Liver (tissue), 9 donors: Measurements from ENCODE around the gene NDUFS6. TPM values are rescaled to one million over a fixed set of nuclear protein-coding genes. Genes with fewer than 3 reads are reported as not detected.

Experiments
- DNase-seq: peaks from one replicate; pipeline ENCODE4 v3.0.0-alpha.2; 2017; ENCODE audit warnings: low spot score
- H3K27ac ChIP-seq, 2 donors: one replicate each; pipeline ENCODE4 v1.7.0; 2013; ENCODE audit warnings: inconsistent platforms in 2 of 2, low read length in 2 of 2, control low read depth in 1 of 2, low read depth in 1 of 2, mild to moderate bottlenecking in 1 of 2
- H3K27me3 ChIP-seq, 4 donors: one replicate each; pipeline versions ENCODE4 v1.6.1 to v1.7.0; 2013; ENCODE audit warnings: low read length in 3 of 4, inconsistent platforms in 1 of 4, mild to moderate bottlenecking in 1 of 4, moderate library complexity in 1 of 4; ENCODE audit not compliant: control insufficient read depth in 4 of 4, insufficient read depth in 4 of 4
- H3K36me3 ChIP-seq, 4 donors: one replicate each; pipeline versions ENCODE4 v1.6.1 to v1.7.0; 2013; ENCODE audit warnings: low read length in 3 of 4, mild to moderate bottlenecking in 3 of 4, low read depth in 1 of 4, moderate library complexity in 1 of 4; ENCODE audit not compliant: control insufficient read depth in 4 of 4, insufficient read depth in 3 of 4
- H3K4me1 ChIP-seq, 4 donors: one replicate each; pipeline versions ENCODE4 v1.6.1 to v1.7.0; 2013; ENCODE audit warnings: low read length in 3 of 4, mild to moderate bottlenecking in 3 of 4, moderate library complexity in 1 of 4; ENCODE audit not compliant: control insufficient read depth in 4 of 4, insufficient read depth in 4 of 4
- H3K4me3 ChIP-seq, 3 donors: one replicate each; pipeline versions ENCODE4 v1.6.1 to v1.7.0; 2013; ENCODE audit warnings: low read length in 3 of 3, control low read depth in 1 of 3, low read depth in 1 of 3, mild to moderate bottlenecking in 1 of 3
- H3K9ac ChIP-seq, 2 donors: one replicate each; pipeline ENCODE4 v1.7.0; 2013; ENCODE audit warnings: low read length in 2 of 2, mild to moderate bottlenecking in 2 of 2, moderate library complexity in 2 of 2, control low read depth in 1 of 2, low read depth in 1 of 2
- H3K9me3 ChIP-seq, 4 donors: one replicate each; pipeline versions ENCODE4 v1.6.1 to v1.7.0; 2013; ENCODE audit warnings: low read length in 3 of 4; ENCODE audit not compliant: control insufficient read depth in 4 of 4
- EGR1 ChIP-seq, 2 donors: IDR thresholded peaks; 2 replicates each; pipeline ENCODE4 v1.6.1; 2016 to 2018; ENCODE audit warnings: antibody characterized with exemption in 2 of 2, low read depth in 2 of 2
- FOXA1 ChIP-seq: IDR thresholded peaks from 2 replicates; pipeline ENCODE4 v1.6.1; 2016; ENCODE audit warnings: antibody characterized with exemption
- FOXA2 ChIP-seq: IDR thresholded peaks from 2 replicates; pipeline ENCODE4 v1.6.1; 2016; ENCODE audit warnings: antibody characterized with exemption
- GABPA ChIP-seq, 2 donors: IDR thresholded peaks in 1 of 2; conservative IDR thresholded peaks in 1 of 2; 2 replicates each; pipeline ENCODE4 v1.6.1; 2016; ENCODE audit warnings: antibody characterized with exemption in 2 of 2, mild to moderate bottlenecking in 1 of 2, moderate library complexity in 1 of 2
- JUND ChIP-seq, 2 donors: IDR thresholded peaks; 2 replicates each; pipeline ENCODE4 v1.6.1; 2016; ENCODE audit warnings: antibody characterized with exemption in 2 of 2
- RXRA ChIP-seq, 2 donors: IDR thresholded peaks; 2 replicates each; pipeline ENCODE4 v1.6.1; 2017 to 2018; ENCODE audit warnings: antibody characterized with exemption in 2 of 2, mild to moderate bottlenecking in 1 of 2
- SP1 ChIP-seq: IDR thresholded peaks from 2 replicates; pipeline ENCODE4 v1.6.1; 2018; ENCODE audit warnings: antibody characterized with exemption, mild to moderate bottlenecking
- TAF1 ChIP-seq: conservative IDR thresholded peaks from 2 replicates; pipeline ENCODE4 v1.6.1; 2016; ENCODE audit warnings: antibody characterized with exemption, mild to moderate bottlenecking
- WGBS: extraction: QIAGEN DNeasy Blood & Tissue Kit; methylation state at CpG from one replicate; pipeline ENCODE4 v1.1.7; 2013; 5-methylcytosine and 5-hydroxymethylcytosine counted together
- polyA plus RNA-seq, 2 donors: library from polyadenylated mRNA; stranded (reverse) in 1 of 2; unstranded in 1 of 2; fragments of 200-250 nt in 1 of 2; fragments of >200 nt in 1 of 2; fragmentation: Nextera tagmentation in 1 of 2; extraction: Ambion mirVana in 1 of 2; gene quantifications; one replicate each; pipeline versions ENCODE4 v1.2.1 to v1.2.3, GENCODE V29; 2013 to 2015
- total RNA-seq, 2 donors: library from RNA; depleted of rRNA; stranded (reverse); fragments of >200 nt; gene quantifications; one replicate each; pipeline ENCODE4 v1.2.3, GENCODE V29; 2014
- donor health status: healthy.
- donor health status: healthy.
- donor health status: healthy.
- donor health status: healthy.
- donor health status: healthy.

Gene NDUFS6
- total and polyA plus RNA-seq, 4 donors, result 18.7 to 82.5 (median 47.3) TPM

GRCh38 chr5:1751864-1752822 is 49.1 kb upstream of the NDUFS6 start:
- WGBS, result 72% methylated on average over 29 of the region's 29 CpGs
- Histone ChIP-seq H3K36me3 (no peaks in the 10 kb centered on the region), H3K4me3 (no peak overlapping the region), H3K27ac (no peak overlapping the region), H3K9ac (no peak overlapping the region), H3K27me3 (peaks cover 0 to 4% (median 1%) of the 10 kb centered on the region in 4 donors), H3K9me3 (no peaks in the 10 kb centered on the region), H3K4me1 (no peaks in the 10 kb centered on the region)
- TF ChIP-seq GABPA (IDR thresholded peaks at IDR 0.05 in 1 of 2, conservative IDR thresholded peaks at IDR 0.05 in 1 of 2), result no peak
- no peak for DNase-seq

DNA sequence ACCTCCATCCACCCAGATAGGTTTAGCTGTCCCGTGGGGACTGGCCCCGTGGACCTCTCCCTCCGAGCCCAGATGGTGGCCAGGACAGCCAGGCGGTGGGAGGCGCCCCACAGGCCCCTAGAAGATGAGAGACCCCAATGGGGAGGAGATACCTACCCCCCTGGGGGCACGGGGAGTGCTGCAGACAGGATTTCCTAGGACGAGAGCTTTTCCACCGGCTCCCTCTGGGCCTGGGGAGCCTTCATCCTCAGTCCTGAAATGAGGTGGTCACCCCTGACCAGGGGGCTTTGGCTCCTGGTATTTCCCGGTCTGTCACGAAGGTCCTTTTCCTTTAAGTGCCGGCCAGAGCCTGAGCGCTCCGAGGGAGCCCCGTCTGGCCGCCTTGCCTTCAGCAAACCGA is 48.3 kb upstream of the NDUFS6 start:
- no peaks in the 10 kb centered on the region for H3K4me1 ChIP-seq
- no peaks in the 10 kb centered on the region for H3K36me3 ChIP-seq
- H3K27ac ChIP-seq, result no peak overlapping the region
- no peak overlapping the region for H3K4me3 ChIP-seq
- no peak for DNase-seq
- WGBS, result 71% methylated on average over 16 of the region's 16 CpGs
- peaks cover 0 to 4% (median 1%) of the 10 kb centered on the region in 4 donors for H3K27me3 ChIP-seq
- no peak overlapping the region for H3K9ac ChIP-seq
- no peaks in the 10 kb centered on the region for H3K9me3 ChIP-seq
- TF ChIP-seq FOXA2 (no peak), RXRA (IDR thresholded peaks at IDR 0.05) (no peak), GABPA (IDR thresholded peaks at IDR 0.05 in 1 of 2, conservative IDR thresholded peaks at IDR 0.05 in 1 of 2) (no peak), SP1 (no peak), EGR1 (IDR thresholded peaks at IDR 0.05; ENCODE audit: low read depth in 2 of 2) (no peak)

DNA sequence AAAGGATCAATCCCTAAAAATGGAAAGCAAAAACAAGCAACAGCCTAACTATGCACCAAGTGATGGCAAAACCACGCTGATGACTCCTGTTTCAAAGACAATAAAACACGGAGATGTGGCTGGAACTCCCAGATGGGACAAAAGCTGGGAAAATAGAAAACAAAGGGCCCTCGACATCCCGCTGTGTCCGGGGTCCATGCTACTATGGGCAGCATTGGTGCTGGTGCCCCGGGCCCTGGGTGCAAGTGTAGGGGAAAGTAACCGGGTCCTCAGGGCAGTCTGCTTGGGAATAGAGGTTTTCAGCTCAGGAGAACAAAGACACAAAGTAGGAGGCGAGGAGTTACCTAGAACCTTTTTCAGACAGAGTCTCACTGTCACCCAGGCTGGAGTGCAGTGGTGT is 47.7 kb upstream of the NDUFS6 start:
- H3K4me1 ChIP-seq, result no peaks in the 10 kb centered on the region
- H3K9me3 ChIP-seq, result peaks cover 0 to 2% (median under 1%) of the 10 kb centered on the region in 4 donors
- TF ChIP-seq SP1, result no peak
- TF ChIP-seq JUND (IDR thresholded peaks at IDR 0.05), result no peak
- H3K4me3 ChIP-seq, result no peak overlapping the region
- H3K27me3 ChIP-seq, result peaks cover 0 to 4% (median 1%) of the 10 kb centered on the region in 4 donors
- no peak for DNase-seq
- WGBS, result 78% methylated on average over 8 of the region's 8 CpGs
- no peak overlapping the region for H3K9ac ChIP-seq
- no peaks in the 10 kb centered on the region for H3K36me3 ChIP-seq
- H3K27ac ChIP-seq, result no peak overlapping the region

GRCh38 chr5:1754531-1755220 is 46.5 kb upstream of the NDUFS6 start:
- peaks cover 0 to 4% (median 1%) of the 10 kb centered on the region in 4 donors for H3K27me3 ChIP-seq
- no peaks in the 10 kb centered on the region for H3K36me3 ChIP-seq
- H3K9ac ChIP-seq, result no peak overlapping the region
- DNase-seq, result no peak
- no peak overlapping the region for H3K27ac ChIP-seq
- peaks cover 0 to 3% (median 2%) of the 10 kb centered on the region in 4 donors for H3K9me3 ChIP-seq
- TF ChIP-seq TAF1 (no peak), FOXA2 (no peak), EGR1 (IDR thresholded peaks at IDR 0.05; ENCODE audit: low read depth in 2 of 2) (no peak), RXRA (IDR thresholded peaks at IDR 0.05) (no peak), GABPA (IDR thresholded peaks at IDR 0.05 in 1 of 2, conservative IDR thresholded peaks at IDR 0.05 in 1 of 2) (no peak), FOXA1 (no peak), SP1 (no peak)
- H3K4me1 ChIP-seq, result no peaks in the 10 kb centered on the region
- WGBS, result 63% methylated on average over 14 of the region's 14 CpGs
- H3K4me3 ChIP-seq, result no peak overlapping the region
